Liver (tissue), 9 donors: ENCODE results near the gene IGF1R. TPM values are rescaled to one million over a fixed set of nuclear protein-coding genes. Genes with fewer than 3 reads are reported as not detected.

Experiments used
- DNase-seq: peaks from one replicate; pipeline ENCODE4 v3.0.0-alpha.2; 2017; ENCODE audit warnings: low spot score
- H3K27ac ChIP-seq, 2 donors: one replicate each; pipeline ENCODE4 v1.7.0; 2013; ENCODE audit warnings: inconsistent platforms in 2 of 2, low read length in 2 of 2, control low read depth in 1 of 2, low read depth in 1 of 2, mild to moderate bottlenecking in 1 of 2
- H3K27me3 ChIP-seq, 4 donors: one replicate each; pipeline versions ENCODE4 v1.6.1 to v1.7.0; 2013; ENCODE audit warnings: low read length in 3 of 4, inconsistent platforms in 1 of 4, mild to moderate bottlenecking in 1 of 4, moderate library complexity in 1 of 4; ENCODE audit not compliant: control insufficient read depth in 4 of 4, insufficient read depth in 4 of 4
- H3K36me3 ChIP-seq, 4 donors: one replicate each; pipeline versions ENCODE4 v1.6.1 to v1.7.0; 2013; ENCODE audit warnings: low read length in 3 of 4, mild to moderate bottlenecking in 3 of 4, low read depth in 1 of 4, moderate library complexity in 1 of 4; ENCODE audit not compliant: control insufficient read depth in 4 of 4, insufficient read depth in 3 of 4
- H3K4me1 ChIP-seq, 4 donors: one replicate each; pipeline versions ENCODE4 v1.6.1 to v1.7.0; 2013; ENCODE audit warnings: low read length in 3 of 4, mild to moderate bottlenecking in 3 of 4, moderate library complexity in 1 of 4; ENCODE audit not compliant: control insufficient read depth in 4 of 4, insufficient read depth in 4 of 4
- H3K4me3 ChIP-seq, 3 donors: one replicate each; pipeline versions ENCODE4 v1.6.1 to v1.7.0; 2013; ENCODE audit warnings: low read length in 3 of 3, control low read depth in 1 of 3, low read depth in 1 of 3, mild to moderate bottlenecking in 1 of 3
- H3K9ac ChIP-seq, 2 donors: one replicate each; pipeline ENCODE4 v1.7.0; 2013; ENCODE audit warnings: low read length in 2 of 2, mild to moderate bottlenecking in 2 of 2, moderate library complexity in 2 of 2, control low read depth in 1 of 2, low read depth in 1 of 2
- H3K9me3 ChIP-seq, 4 donors: one replicate each; pipeline versions ENCODE4 v1.6.1 to v1.7.0; 2013; ENCODE audit warnings: low read length in 3 of 4; ENCODE audit not compliant: control insufficient read depth in 4 of 4
- ATF3 ChIP-seq: IDR thresholded peaks from 2 replicates; pipeline ENCODE4 v1.6.1; 2016; ENCODE audit warnings: antibody characterized with exemption
- EGR1 ChIP-seq, 2 donors: IDR thresholded peaks; 2 replicates each; pipeline ENCODE4 v1.6.1; 2016 to 2018; ENCODE audit warnings: antibody characterized with exemption in 2 of 2, low read depth in 2 of 2
- FOXA1 ChIP-seq: IDR thresholded peaks from 2 replicates; pipeline ENCODE4 v1.6.1; 2016; ENCODE audit warnings: antibody characterized with exemption
- FOXA2 ChIP-seq: IDR thresholded peaks from 2 replicates; pipeline ENCODE4 v1.6.1; 2016; ENCODE audit warnings: antibody characterized with exemption
- GABPA ChIP-seq, 2 donors: IDR thresholded peaks in 1 of 2; conservative IDR thresholded peaks in 1 of 2; 2 replicates each; pipeline ENCODE4 v1.6.1; 2016; ENCODE audit warnings: antibody characterized with exemption in 2 of 2, mild to moderate bottlenecking in 1 of 2, moderate library complexity in 1 of 2
- HNF4A ChIP-seq, 2 donors: conservative IDR thresholded peaks; 2 replicates each; pipeline ENCODE4 v1.6.1; 2016; ENCODE audit warnings: antibody characterized with exemption in 2 of 2, mild to moderate bottlenecking in 2 of 2
- HNF4G ChIP-seq: IDR thresholded peaks from 2 replicates; pipeline ENCODE4 v1.6.1; 2016; ENCODE audit warnings: antibody characterized with exemption
- JUND ChIP-seq, 2 donors: IDR thresholded peaks; 2 replicates each; pipeline ENCODE4 v1.6.1; 2016; ENCODE audit warnings: antibody characterized with exemption in 2 of 2
- NR2F2 ChIP-seq: IDR thresholded peaks from 2 replicates; pipeline ENCODE4 v1.6.1; 2016; ENCODE audit warnings: antibody characterized with exemption
- RAD21 ChIP-seq, 2 donors: IDR thresholded peaks; 2 replicates each; pipeline ENCODE4 v1.6.1; 2016; ENCODE audit warnings: antibody characterized with exemption in 2 of 2, mild to moderate bottlenecking in 2 of 2
- REST ChIP-seq: IDR thresholded peaks from 2 replicates; pipeline ENCODE4 v1.6.1; 2016; ENCODE audit warnings: antibody characterized with exemption, mild to moderate bottlenecking
- RXRA ChIP-seq, 2 donors: IDR thresholded peaks; 2 replicates each; pipeline ENCODE4 v1.6.1; 2017 to 2018; ENCODE audit warnings: antibody characterized with exemption in 2 of 2, mild to moderate bottlenecking in 1 of 2
- SP1 ChIP-seq: IDR thresholded peaks from 2 replicates; pipeline ENCODE4 v1.6.1; 2018; ENCODE audit warnings: antibody characterized with exemption, mild to moderate bottlenecking
- TAF1 ChIP-seq: conservative IDR thresholded peaks from 2 replicates; pipeline ENCODE4 v1.6.1; 2016; ENCODE audit warnings: antibody characterized with exemption, mild to moderate bottlenecking
- YY1 ChIP-seq: IDR thresholded peaks from 2 replicates; pipeline ENCODE4 v1.6.1; 2016; ENCODE audit warnings: antibody characterized with exemption, mild to moderate bottlenecking
- ZBTB33 ChIP-seq: IDR thresholded peaks from 2 replicates; pipeline ENCODE4 v1.6.1; 2016; ENCODE audit warnings: antibody characterized with exemption
- WGBS: extraction: QIAGEN DNeasy Blood & Tissue Kit; methylation state at CpG from one replicate; pipeline ENCODE4 v1.1.7; 2013; 5-methylcytosine and 5-hydroxymethylcytosine counted together
- polyA plus RNA-seq, 2 donors: library from polyadenylated mRNA; stranded (reverse) in 1 of 2; unstranded in 1 of 2; fragments of 200-250 nt in 1 of 2; fragments of >200 nt in 1 of 2; fragmentation: Nextera tagmentation in 1 of 2; extraction: Ambion mirVana in 1 of 2; gene quantifications; one replicate each; pipeline versions ENCODE4 v1.2.1 to v1.2.3, GENCODE V29; 2013 to 2015
- total RNA-seq, 2 donors: library from RNA; depleted of rRNA; stranded (reverse); fragments of >200 nt; gene quantifications; one replicate each; pipeline ENCODE4 v1.2.3, GENCODE V29; 2014
- TF ChIP-seq, protein P1 (sequence below): fragments of 150-350 bp; IDR thresholded peaks from 2 replicates; pipeline ENCODE4 v1.5.1; 2017; ENCODE audit warnings: improper control_type of control experiment, low read depth, low read length; ENCODE audit not compliant: missing input control
- TF ChIP-seq, protein P2 (sequence below): IDR thresholded peaks from 2 replicates; pipeline ENCODE4 v1.6.1; 2016; ENCODE audit warnings: antibody characterized with exemption
- donor health status: healthy.
- donor health status: healthy.
- donor health status: healthy.
- donor health status: healthy.
- donor health status: healthy.

Gene IGF1R
- total and polyA plus RNA-seq, 4 donors, result 0.69 to 10.3 (median 3.2) TPM

DNA sequence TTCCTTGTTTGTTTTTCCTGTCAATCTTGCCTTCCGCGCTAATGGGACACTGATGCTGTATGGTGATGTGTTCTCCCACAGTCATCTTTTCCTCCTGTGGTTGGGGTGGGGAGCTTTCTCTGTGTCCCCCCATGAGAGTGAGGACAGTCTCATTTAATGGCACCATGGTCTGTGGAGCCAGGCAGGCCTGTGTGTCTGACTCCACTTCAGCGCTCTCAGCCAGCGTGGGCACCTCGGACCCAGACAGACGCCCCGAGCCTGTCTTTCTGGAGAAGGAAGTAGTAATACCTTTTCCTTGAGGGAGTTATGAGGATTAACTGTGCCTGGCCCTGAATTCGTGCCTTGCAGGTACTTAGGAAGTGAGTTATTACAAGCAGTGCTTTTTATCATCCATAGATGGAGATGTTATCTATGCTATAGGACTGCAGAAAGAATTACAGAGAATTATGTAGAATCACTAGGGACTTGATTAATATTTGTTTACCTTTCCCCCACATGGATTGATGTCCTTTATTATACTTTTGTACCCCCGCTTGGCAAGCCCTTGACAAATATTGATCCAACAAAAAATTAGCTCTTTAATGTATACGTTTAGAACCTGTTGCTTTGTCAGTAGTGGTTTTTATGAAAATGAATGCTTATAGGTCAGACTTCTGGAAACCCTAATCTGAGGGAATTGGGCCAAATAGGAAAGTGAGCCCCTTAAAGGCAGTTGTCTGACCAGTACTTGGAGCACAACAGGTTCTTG, 206.9 kb downstream of the IGF1R start:
- Histone ChIP-seq H3K9me3 (no peaks in the 10 kb centered on the region), H3K27ac (no peak overlapping the region)
- DNase-seq, result no peak

GRCh38 chr15:98855815-98856531, 207.6 kb downstream of the IGF1R start:
- no peak for DNase-seq
- WGBS, result 79% methylated on average over 10 of the region's 10 CpGs
- H3K9ac ChIP-seq, result no peak overlapping the region
- no peaks in the 10 kb centered on the region for H3K9me3 ChIP-seq
- no peak overlapping the region for H3K27ac ChIP-seq
- TF ChIP-seq SP1 (no peak), RAD21 (IDR thresholded peaks at IDR 0.05) (no peak), FOXA1 (no peak), GABPA (IDR thresholded peaks at IDR 0.05 in 1 of 2, conservative IDR thresholded peaks at IDR 0.05 in 1 of 2) (no peak), HNF4G (no peak), EGR1 (IDR thresholded peaks at IDR 0.05; ENCODE audit: low read depth in 2 of 2) (no peak), YY1 (no peak), TAF1 (no peak), HNF4A (conservative IDR thresholded peaks at IDR 0.05) (no peak), ZBTB33 (no peak), RXRA (IDR thresholded peaks at IDR 0.05) (no peak), ATF3 (no peak), NR2F2 (no peak), FOXA2 (no peak), JUND (IDR thresholded peaks at IDR 0.05) (no peak), REST (no peak)
- TF ChIP-seq, protein P1, sequence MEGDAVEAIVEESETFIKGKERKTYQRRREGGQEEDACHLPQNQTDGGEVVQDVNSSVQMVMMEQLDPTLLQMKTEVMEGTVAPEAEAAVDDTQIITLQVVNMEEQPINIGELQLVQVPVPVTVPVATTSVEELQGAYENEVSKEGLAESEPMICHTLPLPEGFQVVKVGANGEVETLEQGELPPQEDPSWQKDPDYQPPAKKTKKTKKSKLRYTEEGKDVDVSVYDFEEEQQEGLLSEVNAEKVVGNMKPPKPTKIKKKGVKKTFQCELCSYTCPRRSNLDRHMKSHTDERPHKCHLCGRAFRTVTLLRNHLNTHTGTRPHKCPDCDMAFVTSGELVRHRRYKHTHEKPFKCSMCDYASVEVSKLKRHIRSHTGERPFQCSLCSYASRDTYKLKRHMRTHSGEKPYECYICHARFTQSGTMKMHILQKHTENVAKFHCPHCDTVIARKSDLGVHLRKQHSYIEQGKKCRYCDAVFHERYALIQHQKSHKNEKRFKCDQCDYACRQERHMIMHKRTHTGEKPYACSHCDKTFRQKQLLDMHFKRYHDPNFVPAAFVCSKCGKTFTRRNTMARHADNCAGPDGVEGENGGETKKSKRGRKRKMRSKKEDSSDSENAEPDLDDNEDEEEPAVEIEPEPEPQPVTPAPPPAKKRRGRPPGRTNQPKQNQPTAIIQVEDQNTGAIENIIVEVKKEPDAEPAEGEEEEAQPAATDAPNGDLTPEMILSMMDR, result no peak
- TF ChIP-seq, protein P2, sequence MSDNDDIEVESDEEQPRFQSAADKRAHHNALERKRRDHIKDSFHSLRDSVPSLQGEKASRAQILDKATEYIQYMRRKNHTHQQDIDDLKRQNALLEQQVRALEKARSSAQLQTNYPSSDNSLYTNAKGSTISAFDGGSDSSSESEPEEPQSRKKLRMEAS, result no peak
- no peak overlapping the region for H3K4me3 ChIP-seq
- H3K4me1 ChIP-seq, result peaks cover 0 to 5% (median 1%) of the 10 kb centered on the region in 4 donors
- H3K27me3 ChIP-seq, result peaks cover 0 to 18% (median 5%) of the 10 kb centered on the region in 4 donors
- H3K36me3 ChIP-seq, result no peaks in the 10 kb centered on the region

More for the DNA sequence above, 206.9 kb downstream of the IGF1R start:
- Histone ChIP-seq H3K4me1 (peaks cover 0 to 5% (median 2%) of the 10 kb centered on the region in 4 donors), H3K36me3 (no peaks in the 10 kb centered on the region), H3K9ac (no peak overlapping the region), H3K4me3 (no peak overlapping the region), H3K27me3 (peaks cover 0 to 14% (median 5%) of the 10 kb centered on the region in 4 donors)
- no peak for TF ChIP-seq ATF3
- TF ChIP-seq JUND (IDR thresholded peaks at IDR 0.05), result no peak
- no peak for TF ChIP-seq YY1
- no peak for TF ChIP-seq RXRA (IDR thresholded peaks at IDR 0.05)
- no peak for TF ChIP-seq RAD21 (IDR thresholded peaks at IDR 0.05)
- WGBS, result 85% methylated on average over 10 of the region's 10 CpGs
